HG02610 (cell line): ENCODE results near the gene GPR146.

Source experiments
- ATAC-seq: cut with Tn5 transposase; IDR thresholded peaks from one replicate; pipeline ENCODE4 v1.9.1; 2021; ENCODE audit warnings: mild to moderate bottlenecking, moderate library complexity; ENCODE audit not compliant: unreplicated experiment

GPR146 gene

DNA sequence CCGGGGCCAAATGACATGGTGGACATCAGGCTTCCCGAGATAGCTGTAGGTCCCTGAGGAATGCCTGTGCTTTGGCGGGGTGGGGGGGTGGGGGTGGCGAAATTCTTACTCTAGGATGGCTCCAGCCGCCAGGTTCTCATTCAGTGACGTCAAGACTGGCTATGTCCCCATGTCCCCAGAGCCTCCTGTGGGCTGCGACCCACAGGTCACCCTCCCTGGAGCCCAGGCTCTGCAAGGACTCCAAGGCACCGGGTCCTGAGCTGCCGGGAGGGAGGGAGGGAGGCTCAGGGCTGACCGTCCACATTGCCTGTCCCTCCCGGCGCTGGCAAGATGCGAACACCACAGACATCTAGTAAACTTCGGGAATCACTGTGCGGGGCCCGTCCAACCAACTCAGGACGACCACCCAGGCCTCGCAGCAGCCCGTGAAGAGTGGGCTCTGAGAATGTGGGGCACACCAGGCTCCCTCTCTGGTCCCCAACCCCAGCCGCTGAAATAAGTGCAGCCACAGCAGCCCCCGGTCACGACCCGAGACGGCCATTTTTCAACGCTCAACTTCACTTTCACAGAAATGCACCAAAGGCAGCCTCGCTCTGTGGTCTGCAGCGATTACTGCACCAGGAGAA lies 12.6 kb downstream of the GPR146 start:
- no peak for ATAC-seq

GRCh38 chr7:1057416-1058291 lies 13.3 kb downstream of the GPR146 start:
- ATAC-seq, result no peak

DNA sequence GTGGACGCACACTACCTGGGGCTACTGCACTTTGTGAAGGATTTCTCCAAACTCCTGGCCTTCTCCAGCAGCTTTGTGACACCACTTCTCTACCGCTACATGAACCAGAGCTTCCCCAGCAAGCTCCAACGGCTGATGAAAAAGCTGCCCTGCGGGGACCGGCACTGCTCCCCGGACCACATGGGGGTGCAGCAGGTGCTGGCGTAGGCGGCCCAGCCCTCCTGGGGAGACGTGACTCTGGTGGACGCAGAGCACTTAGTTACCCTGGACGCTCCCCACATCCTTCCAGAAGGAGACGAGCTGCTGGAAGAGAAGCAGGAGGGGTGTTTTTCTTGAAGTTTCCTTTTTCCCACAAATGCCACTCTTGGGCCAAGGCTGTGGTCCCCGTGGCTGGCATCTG lies 14.0 kb downstream of the GPR146 start:
- no peak for ATAC-seq

DNA sequence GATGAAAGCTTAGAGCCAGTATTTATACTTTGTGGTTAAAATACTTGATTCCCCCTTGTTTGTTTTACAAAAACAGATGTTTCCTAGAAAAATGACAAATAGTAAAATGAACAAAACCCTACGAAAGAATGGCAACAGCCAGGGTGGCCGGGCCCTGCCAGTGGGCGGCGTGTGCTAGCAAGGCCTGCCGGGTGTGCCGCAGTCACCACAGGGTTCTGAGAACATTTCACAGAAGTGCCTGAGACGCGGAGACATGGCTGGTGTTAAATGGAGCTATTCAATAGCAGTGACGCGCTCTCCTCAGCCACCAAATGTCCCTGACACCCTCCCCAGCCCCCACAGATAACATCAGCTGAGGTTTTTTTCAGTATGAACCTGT lies 14.5 kb downstream of the GPR146 start:
- ATAC-seq, result no peak

- no peak for ATAC-seq
Measured at GRCh38 chr7:1059200-1060091, 15.1 kb downstream of the GPR146 start.

GRCh38 chr7:1060315-1061072 lies 16.1 kb downstream of the GPR146 start:
- ATAC-seq, result peak; percentile 24

- no peak for ATAC-seq
Measured at GRCh38 chr7:1061180-1061579, 16.8 kb downstream of the GPR146 start.

GRCh38 chr7:1062296-1063294 lies 18.2 kb downstream of the GPR146 start:
- ATAC-seq, result peak; percentile 57

DNA sequence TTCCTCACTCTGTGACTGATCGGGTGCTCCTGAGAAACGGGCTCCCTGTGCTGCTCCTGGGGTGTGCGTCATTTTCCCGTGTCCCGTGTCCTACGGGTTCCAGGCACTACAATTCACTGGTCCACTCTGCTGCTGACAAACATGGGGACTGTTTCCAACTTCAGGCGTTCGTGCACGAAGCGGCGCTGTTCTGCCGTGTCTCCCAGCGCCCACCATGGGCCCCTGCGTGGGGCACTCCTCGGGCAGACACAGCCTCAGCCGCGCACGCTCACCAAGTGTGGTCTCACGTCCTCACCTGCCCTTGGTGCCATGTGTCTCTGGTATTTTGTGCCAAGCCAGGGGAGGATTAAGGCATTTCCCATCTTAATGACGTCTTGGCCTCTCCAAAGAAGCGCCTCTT lies 19.0 kb downstream of the GPR146 start:
- no peak for ATAC-seq

- ATAC-seq, result no peak
Measured at GRCh38 chr7:1064581-1064980, 20.2 kb downstream of the GPR146 start.

DNA sequence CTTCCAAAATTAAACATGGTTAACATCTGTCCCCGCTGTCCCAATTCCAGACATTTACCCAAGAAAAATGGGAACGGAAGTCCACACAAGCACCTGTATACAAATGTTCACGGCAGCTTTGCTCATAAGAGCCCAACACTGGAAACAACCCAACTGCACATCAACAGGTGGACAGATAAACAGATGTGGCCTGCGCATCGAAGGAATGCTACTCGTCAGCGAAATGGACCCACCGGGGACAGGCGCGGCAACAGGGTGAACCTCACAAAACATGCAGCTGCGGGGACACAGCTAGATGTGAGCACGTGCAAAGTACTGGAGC lies 20.9 kb downstream of the GPR146 start:
- ATAC-seq, result no peak

DNA sequence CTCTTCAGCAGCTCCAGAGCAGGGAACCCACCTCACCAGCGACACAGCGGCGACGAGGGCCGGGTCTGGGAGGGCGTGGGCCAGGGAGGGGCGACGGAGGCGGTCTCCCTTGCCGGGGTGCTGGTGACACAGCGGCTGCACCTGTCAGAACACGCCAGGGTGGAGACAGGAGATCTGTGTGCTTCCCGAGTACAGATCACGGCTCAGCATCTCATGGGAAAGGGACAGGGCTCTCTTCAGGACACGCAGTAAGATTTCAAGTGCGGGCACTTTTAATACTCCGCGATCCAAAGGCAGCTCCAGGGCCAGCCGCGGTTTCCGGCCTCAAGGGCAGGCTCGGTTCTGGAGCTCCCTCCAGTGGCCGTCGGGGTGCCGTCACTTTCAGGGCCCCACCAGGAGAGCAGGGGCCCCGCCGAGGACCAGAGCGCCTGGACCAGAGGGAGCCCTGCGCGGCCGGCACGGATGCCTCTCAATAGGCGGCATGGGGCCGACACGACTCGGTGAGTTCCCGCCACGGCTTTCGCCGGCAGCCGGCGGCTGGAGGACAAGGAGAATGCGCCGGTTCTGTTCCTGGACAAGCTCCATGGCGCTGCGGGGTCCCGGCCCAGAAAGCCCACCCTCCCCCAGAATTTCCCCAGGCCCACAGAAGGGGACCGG lies 21.4 kb downstream of the GPR146 start:
- peak; percentile 46 for ATAC-seq

DNA sequence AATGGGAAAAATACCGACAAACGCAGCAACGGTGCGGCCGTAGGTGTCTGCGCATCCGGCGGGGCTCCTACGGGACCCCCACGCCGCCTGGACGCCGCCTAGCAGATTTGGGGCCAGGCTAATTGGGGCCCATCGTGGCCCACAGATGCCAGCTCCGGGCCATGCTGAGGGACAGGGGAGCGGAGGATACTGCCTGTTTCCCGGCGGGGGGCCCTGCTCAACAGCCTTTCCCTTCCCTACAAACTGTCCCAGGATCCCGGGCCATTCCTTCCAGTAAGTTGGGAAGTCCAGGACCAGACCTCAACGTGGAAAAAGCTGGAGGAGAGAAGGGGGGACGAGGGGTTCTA lies 21.9 kb downstream of the GPR146 start:
- ATAC-seq, result no peak

DNA sequence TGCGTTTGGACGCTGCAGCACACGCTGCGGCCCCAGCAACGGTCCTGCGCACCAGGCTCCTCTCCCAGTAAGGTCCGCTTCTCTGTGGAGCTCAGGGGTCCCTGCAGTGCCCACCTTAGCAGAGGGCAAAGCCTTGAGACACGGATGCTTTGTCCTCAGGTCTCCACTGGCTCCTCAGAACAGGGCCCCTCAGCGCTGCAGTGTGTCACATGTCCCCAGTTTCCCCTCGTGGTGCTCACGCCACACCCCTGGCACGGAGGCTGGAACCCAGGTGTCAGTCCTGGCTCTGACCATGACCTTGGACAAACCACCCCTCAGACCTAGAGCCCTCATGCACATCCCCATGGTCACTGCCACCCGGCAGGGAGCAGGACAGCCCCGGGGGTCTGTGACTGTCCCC lies 23.7 kb downstream of the GPR146 start:
- no peak for ATAC-seq

DNA sequence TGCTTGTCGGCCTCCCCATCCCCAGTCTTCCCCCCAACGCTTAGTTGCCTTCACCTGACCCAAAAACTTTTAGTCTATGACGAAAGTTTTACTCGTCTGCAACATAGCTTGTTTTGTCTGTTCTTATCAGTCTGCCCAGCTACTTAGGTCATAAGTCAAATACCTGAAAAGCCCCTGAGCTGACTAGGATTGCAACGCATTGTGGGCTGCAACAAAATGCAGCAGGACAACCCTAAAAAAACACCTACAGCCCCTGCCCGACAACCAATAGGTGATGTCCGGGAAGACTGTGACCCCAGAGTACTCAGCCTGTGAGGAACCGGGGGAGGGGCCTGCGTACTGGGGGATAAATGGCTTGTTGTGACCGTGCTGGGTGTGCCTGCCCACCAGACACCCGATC lies 24.3 kb downstream of the GPR146 start:
- ATAC-seq, result no peak

- no peak for ATAC-seq
Measured at GRCh38 chr7:1070544-1071011, 26.2 kb downstream of the GPR146 start.

- no peak for ATAC-seq
Measured at GRCh38 chr7:1071731-1072254, 27.4 kb downstream of the GPR146 start.

DNA sequence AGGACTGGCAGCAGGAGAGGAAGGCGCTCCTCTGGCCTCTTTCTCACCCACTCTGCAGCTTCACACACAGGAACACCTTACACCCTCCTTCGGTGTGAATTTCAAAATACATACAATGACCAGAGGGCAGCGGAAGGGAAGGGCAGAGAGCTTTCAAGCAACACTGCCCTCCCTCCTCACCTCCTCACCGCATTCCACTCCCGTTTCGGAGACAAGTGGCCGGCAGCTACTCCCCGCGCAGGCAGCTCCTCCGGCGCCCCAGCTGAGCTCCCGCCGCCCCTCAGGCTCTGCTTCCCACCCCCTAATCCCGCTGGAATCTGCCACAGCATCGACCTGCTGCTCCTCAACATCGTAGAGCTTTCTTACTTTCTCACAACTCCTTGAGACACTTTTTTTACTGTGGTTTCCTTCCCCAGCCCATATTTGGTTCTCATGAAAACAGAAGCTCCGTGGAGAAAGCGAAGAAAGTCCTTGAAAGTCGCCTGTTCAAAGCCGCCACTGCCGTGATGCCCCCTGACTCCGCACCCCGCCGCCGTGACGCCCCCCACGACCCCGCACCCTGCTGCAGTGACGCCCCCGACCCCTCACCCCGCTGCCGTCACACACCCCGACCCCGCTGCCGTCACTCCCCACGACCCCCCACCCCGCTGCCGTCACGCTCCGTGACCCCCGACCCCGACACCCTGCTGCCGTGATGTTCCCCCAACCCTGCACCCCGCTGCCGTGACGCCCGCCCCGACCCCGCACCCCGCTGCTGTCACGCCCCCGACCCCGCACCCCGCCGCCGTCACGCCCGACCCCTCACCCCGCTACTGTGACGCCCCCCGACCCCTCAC lies 29.0 kb downstream of the GPR146 start:
- ATAC-seq, result no peak
